Sigmoid colon (tissue), 4 donors: ENCODE measurements around the gene PAK1.

Experiments used
- CTCF ChIP-seq, 4 experiments: fragments of 450-650 bp in 3 of 4; fragments of 200-600 bp in 1 of 4; IDR thresholded peaks; one replicate each; pipeline ENCODE4 v1.5.1; 2016 to 2019; ENCODE audit warnings: antibody characterized with exemption in 4 of 4, mild to moderate bottlenecking in 3 of 4, moderate library complexity in 2 of 4
- EP300 ChIP-seq, 4 donors: sonication (generic); formaldehyde crosslinking; IDR thresholded peaks; one replicate each; pipeline ENCODE4 v1.6.1; 2017; ENCODE audit warnings: antibody characterized with exemption in 4 of 4
- POLR2A ChIP-seq, 2 donors: fragments of 450-650 bp; IDR thresholded peaks; one replicate each; pipeline ENCODE4 v1.6.1; 2016; ENCODE audit warnings: antibody characterized with exemption in 2 of 2, mild to moderate bottlenecking in 2 of 2, moderate library complexity in 2 of 2
- POLR2AphosphoS5 ChIP-seq, 4 donors: sonication (generic); formaldehyde crosslinking; IDR thresholded peaks; one replicate each; pipeline ENCODE4 v1.6.1; 2017; ENCODE audit warnings: antibody characterized with exemption in 4 of 4

GRCh38 chr11:77278595-77279506 is 195.0 kb downstream of the PAK1 start:
- TF ChIP-seq CTCF (IDR thresholded peaks at IDR 0.05) (no peak), EP300 (IDR thresholded peaks at IDR 0.05) (no peak), POLR2A (IDR thresholded peaks at IDR 0.05) (no peak), POLR2AphosphoS5 (IDR thresholded peaks at IDR 0.05) (no peak)
